ENCODE results near the gene CREB5.

The CREB5 gene

DNA sequence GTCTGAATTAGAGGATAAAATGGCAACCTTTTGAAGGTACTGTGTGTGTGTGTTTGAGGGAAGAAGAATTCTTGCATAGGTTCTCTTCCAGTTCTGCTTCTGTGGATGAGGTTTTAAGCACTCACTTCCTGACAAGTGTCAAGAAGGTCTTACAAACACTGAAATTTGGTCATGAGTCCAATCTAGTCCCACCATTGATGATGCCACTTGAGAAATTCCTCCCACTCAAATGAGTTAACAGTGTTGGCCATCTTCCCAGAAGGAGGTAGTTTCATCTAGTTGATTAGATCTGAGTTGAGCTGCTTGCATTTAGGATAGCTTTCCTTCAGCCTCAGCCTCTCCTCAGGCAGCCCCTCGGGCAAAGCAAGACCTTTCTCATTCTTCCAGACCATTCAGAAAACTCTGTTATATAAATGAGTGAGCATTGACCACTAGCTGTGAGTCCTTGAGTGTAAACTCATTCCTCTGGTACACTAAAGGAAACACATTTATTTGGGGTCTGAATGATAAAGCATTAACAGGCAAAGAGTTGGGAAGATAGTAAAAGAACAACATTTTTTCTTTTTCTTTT, 356.3 kb downstream of the CREB5 start:
- DNase-seq (ENCODE audit: extremely low read depth, insufficient read length): no peak
- no peaks in the 10 kb centered on the region for H3K27me3 ChIP-seq (replicated peaks; ENCODE audit: control insufficient read depth, insufficient read depth, low read length)
- no peaks in the 10 kb centered on the region for H3K36me3 ChIP-seq (ENCODE audit: control insufficient read depth, insufficient read depth, low read length)
- H3K4me3 ChIP-seq (replicated peaks; ENCODE audit: low read depth, low read length): no peak overlapping the region
- no peak for TF ChIP-seq CTCF (IDR thresholded peaks at IDR 0.05; ENCODE audit: insufficient read depth, low read length, poor library complexity, severe bottlenecking)

GRCh38 chr7:28771906-28772622, 359.7 kb downstream of the CREB5 start:
- no peaks in the 10 kb centered on the region for H3K27me3 ChIP-seq (replicated peaks; ENCODE audit: control insufficient read depth, insufficient read depth, low read length)
- no peak for DNase-seq (ENCODE audit: extremely low read depth, insufficient read length)
- H3K36me3 ChIP-seq (ENCODE audit: control insufficient read depth, insufficient read depth, low read length): no peaks in the 10 kb centered on the region
- no peak for TF ChIP-seq CTCF (IDR thresholded peaks at IDR 0.05; ENCODE audit: insufficient read depth, low read length, poor library complexity, severe bottlenecking)
- no peak overlapping the region for H3K4me3 ChIP-seq (replicated peaks; ENCODE audit: low read depth, low read length)

GRCh38 chr7:28773423-28774145, 361.3 kb downstream of the CREB5 start:
- Histone ChIP-seq H3K4me3 (replicated peaks; ENCODE audit: low read depth, low read length) (no peak overlapping the region), H3K36me3 (ENCODE audit: control insufficient read depth, insufficient read depth, low read length) (no peaks in the 10 kb centered on the region), H3K27me3 (replicated peaks; ENCODE audit: control insufficient read depth, insufficient read depth, low read length) (no peaks in the 10 kb centered on the region)
- DNase-seq (ENCODE audit: extremely low read depth, insufficient read length): no peak
- TF ChIP-seq CTCF (IDR thresholded peaks at IDR 0.05; ENCODE audit: insufficient read depth, low read length, poor library complexity, severe bottlenecking): no peak

DNA sequence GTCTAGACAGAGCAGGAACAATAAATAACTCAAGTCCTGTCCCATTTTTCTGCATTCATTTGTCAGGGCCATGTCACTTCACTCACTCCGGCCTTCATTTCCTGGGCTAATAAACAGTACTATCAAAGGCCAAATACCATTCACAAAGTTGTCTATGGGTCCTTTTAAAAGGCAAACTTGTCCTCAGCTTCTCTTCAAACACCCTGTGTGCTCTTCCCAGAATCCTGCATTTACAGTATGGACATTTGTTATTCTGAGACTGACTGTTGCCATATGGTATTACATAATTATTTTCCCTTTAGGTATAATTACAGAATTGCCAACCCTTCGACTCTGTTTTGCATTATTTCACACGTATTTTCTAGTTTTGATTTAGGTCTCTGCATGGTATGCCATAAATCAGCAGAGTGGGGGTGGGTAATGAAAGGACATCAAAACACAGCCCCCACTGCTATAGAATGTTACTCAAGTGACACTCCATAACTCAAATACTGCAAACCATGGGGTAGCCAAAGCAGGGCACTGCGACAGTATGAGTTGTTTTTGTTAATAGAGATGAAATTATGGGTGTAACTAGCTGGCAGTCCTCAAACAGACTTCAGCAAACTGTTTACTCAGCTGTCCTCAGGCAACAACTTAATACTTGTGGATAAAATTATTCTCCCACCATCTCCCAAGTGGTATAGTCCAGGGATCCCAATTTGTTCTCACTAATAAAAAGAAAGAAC, 362.1 kb downstream of the CREB5 start:
- H3K27me3 ChIP-seq (replicated peaks; ENCODE audit: control insufficient read depth, insufficient read depth, low read length): no peaks in the 10 kb centered on the region
- no peak for DNase-seq (ENCODE audit: extremely low read depth, insufficient read length)
- no peak for TF ChIP-seq CTCF (IDR thresholded peaks at IDR 0.05; ENCODE audit: insufficient read depth, low read length, poor library complexity, severe bottlenecking)
- H3K36me3 ChIP-seq (ENCODE audit: control insufficient read depth, insufficient read depth, low read length): no peaks in the 10 kb centered on the region
- H3K4me3 ChIP-seq (replicated peaks; ENCODE audit: low read depth, low read length): no peak overlapping the region

DNA sequence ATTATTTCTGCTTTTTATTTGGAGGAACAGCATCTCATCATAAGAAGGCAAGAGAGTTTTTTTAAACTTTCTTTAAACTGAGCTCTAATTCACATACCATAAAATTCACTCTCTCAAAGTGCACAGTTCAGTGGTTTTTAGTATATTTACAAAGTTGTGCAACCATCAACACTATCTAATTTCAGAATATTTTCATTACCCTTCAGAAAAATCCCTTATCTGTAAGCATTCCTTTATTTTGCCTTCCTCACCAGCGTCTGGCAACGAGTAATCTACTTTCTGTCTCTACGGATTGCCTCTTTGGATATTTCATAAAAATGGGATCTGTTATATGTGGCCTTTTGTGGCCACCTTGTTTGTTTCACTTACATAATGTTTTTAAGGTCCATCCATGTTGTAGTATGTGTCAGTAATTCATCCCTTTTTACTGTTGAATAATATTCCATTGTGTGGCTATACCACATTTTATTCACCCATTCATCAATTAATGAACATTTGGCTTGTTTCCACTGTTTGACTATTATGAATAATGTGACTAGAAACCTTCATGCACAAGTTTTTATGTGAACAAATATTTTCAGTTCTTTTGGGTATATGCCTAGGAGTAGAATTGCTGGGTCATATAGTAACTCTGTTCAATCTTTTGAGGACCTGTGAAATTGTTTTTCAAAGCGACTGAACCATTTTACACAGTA, 364.3 kb downstream of the CREB5 start:
- no peak for TF ChIP-seq CTCF (IDR thresholded peaks at IDR 0.05; ENCODE audit: insufficient read depth, low read length, poor library complexity, severe bottlenecking)
- H3K36me3 ChIP-seq (ENCODE audit: control insufficient read depth, insufficient read depth, low read length): no peaks in the 10 kb centered on the region
- no peaks in the 10 kb centered on the region for H3K27me3 ChIP-seq (replicated peaks; ENCODE audit: control insufficient read depth, insufficient read depth, low read length)
- H3K4me3 ChIP-seq (replicated peaks; ENCODE audit: low read depth, low read length): no peak overlapping the region
- DNase-seq (ENCODE audit: extremely low read depth, insufficient read length): no peak

All from GM06990 (cell line).